Stimulated activated CD8-positive, alpha-beta memory T cell treated with anti-CD3 and anti-CD28 coated beads, Interleukin-7, amount 100 ng/mL, for 4 hours (primary cell): ENCODE measurements around the gene FBXO39.
"Not testable (repeated sequence)": the region's sequence is repeated elsewhere in the genome, so short reads cannot be mapped to it uniquely, and the experiment has no call there.

Experiments used
- DNase-seq, 2 donors: peaks; one replicate each; pipeline ENCODE4 v3.0.0-alpha.2; 2020; ENCODE audit warnings: low read depth in 2 of 2

FBXO39 gene

DNA sequence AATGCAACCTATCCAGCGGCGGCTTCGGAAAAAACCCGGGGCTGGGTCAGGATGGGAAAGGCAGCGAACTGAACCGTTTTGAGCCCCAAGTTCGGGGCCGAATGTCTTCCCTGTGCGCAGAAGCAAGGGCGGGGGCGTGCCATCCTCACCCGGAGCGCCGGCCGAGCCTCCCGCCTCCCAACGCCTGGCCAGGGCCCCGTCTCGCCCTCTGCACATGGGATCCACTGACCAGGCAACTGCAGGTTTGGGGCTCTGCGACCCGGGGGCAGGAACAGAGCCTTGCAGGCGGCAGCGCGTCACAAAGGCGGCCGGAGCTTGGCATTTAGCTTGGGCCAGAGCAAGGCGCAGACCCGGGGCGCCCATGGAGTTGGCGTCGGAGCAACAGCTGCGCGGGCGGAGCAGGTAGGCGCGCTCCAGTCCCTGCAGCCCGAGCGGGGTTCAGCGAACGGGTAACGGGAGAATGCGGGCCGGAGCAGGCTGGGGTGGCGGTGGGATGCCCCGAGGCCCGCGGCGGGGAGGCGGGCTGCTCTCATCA, at the start of gene FBXO39:
TSS of gene FBXO39 (plus strand) at position 345 of the 535 bp plus-strand sequence. CDS start 3,654 bp downstream, outside the sequence.
- no peak for DNase-seq

DNA sequence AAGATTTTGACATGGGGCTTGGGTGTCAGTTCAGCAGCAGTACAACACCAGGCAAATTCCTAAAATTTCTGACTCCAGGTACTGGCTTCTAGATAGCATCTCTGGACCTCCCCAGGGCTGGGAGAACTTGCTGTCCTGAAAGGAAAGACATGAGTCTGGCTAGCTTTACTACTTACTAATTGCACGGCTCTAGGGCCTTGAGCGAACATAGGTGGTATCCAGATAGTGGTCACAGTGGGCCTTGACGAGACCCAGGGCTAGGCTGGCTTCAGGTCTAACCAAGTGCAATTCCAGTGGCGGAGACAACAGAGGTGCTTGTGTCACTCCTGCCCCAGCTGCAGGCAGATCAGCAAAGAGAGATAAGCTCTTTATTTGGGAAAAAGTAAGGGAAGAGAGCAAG, 46.5 kb upstream of the FBXO39 start:
- DNase-seq, result no peak

DNA sequence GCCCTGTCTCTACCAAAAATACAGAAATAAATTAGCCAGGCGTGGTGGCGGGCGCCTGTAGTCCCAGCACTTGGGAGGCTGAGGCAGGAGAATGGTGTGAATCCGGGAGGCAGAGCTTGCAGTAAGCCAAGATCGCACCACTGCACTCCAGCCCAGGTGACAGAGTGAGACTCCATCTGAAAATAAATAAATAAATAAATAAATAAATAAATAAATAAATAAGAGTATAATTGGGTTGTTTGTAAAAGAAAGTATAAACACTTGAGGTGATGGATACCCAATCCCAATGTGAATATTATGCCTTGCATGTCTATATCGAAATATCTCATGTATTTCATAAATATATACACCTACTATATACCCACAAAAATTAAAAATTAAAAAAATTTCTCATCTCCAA, 29.4 kb upstream of the FBXO39 start:
- DNase-seq, result not testable (repeated sequence)

DNA sequence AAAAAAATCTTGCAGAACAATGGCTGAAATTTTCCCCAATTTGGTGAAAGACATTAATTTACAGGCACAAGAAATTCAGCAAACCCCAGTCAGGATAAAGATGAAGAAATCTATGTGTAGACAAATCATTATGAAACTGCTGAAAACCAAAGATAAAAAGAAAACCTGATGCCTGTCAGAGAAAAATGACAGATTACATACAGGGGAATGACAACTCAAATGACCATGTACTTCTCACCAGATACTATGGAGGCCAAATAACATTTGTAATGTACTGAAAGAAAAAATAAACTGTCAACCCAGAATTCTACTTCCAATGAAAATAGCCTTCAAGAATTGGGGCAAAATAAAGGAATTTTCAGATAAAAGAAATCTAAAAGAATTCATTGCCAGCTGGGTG, 27.4 kb upstream of the FBXO39 start:
- DNase-seq, result no peak

DNA sequence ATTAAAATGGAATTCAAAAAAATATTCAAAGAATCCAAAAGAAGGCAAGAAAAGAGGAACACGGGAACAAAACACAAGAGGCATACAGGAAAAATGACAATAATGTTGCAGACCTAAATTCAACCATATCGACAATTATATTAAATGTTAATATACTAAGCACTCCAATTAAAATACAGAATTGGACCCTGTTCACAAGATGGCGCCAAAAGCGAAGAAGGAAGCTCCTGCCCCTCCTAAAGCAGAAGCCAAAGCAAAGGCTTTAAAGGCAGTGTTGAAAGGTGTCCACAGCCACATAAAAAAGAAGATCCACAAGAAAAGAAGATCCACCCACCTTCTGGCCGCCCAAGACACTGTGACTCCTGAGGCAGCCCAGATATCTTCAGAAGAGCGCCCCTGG, 26.5 kb upstream of the FBXO39 start:
- DNase-seq, result no peak

DNA sequence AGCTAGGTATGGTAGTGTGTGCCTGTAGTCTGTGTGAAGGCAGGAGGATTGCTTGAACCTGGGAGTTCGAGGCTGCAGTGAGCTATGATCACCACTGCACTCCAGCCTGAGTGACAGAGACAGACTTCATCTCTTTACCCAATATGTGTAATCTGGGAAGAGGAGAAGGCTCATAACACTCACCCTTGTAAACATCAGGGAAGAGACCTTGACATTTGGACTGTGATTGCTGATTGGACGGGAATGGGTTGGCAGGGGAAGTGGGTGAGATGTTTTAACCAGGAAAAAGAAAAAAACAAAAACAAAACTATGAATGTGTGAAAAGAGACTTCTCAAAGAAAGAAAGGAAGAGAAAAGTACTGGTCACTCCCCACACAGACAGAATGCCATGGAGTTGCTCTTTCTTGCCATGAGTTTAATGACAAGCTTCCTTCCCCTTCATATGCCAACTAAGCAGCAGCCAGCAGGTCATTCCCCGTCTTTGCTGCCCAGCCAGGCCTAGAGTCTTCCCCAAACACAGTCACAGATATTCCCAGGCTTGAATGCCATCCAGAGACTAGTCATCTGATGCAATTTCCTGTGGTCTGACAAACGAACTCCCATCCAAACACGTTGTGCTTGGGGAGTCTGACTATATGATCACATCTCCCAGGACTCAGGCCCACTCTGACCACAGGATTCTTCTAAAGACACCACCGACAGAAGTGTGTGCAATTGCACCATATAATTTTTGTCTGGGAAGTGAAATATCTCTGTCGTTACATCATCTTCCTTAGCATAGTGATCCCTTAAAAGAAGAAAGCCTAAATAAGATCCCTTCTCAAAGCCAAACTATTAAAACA, 23.7 kb upstream of the FBXO39 start:
- DNase-seq, result no peak

DNA sequence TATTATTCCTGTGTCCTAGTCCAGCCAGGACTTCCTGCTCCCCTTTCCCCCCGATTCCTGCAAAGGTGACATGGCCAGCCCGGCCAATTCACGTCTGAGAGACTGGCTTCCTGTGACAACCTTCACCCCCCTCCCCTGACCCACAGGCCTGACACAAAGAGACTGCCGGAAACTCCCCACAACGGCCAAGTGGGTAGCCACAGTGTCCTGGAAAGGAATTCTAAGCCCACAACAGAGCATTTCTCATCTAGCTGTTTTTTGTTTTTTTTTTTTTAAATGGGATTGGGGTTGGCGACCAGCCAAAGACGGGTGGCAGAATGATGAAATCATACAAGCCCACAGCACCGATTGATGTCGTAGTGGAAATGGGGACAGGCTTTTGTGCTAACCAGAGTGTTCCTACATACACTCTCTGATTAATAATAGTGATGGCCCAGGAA, 23.0 kb upstream of the FBXO39 start:
- DNase-seq, result peak; percentile 45 to 50

DNA sequence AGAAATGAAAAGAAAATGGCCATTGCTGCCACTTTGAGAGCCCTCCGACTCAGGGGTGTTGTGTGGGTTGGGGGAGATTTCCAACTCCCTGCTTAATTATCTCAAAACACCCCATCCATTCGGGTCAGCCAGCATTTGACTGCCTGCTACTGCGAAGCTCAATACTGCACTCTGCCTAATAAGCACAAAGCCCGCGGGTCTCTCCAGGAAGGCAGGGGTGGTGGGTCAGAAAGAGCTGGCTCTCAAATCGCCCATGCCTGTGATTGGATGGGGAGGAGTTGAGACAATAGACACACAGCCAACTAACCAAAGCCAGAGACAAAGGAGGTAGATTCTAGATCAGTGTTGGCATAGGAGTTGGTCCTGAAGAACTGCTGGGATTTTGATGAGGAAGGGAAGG, 22.5 kb upstream of the FBXO39 start:
- DNase-seq, result no peak

DNA sequence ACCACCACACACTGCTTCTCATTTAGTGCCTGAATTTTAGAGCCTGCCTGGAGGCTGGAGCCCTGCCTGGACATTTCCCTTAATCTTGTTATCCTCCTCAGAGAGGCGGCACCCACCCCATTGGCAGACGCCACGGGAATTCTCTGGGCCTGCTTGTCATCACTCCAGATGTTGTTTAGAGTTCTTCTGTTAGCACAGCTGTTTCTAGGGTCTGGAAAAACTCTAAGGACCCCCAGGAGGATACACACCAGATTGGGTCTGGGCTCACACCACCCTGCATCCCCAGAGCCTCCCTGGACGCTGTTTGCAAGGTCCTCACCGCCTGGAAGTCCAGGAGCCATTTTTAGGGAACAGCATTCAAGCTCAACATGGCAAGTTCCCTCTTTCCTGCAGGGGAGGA, 20.7 kb upstream of the FBXO39 start:
- DNase-seq, result no peak

DNA sequence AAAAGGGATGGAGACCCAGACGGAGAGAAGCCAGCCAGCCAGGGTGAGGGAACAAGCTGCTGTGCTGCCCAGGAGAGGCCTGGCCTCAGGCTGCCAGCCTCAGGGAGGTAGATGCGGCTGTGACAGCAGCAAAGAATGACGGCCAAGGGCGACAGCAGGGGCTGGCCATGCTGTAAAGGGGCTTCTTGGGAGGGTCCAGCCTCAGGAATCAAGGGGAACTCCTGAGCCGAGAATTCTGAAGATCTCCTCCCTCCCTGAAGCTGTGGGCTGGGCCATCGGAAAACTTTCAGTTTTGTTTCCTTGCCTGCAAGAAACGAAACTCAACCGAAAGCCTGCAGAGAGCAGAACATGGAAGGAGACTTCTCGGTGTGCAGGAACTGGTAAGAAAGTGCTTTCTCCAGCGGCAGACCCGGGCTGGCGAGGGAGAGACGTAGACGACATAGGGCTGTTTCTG, 20.3 kb upstream of the FBXO39 start, which contains the start of gene XAF1:
TSS of gene XAF1 (plus strand) at position 316 of the 454 bp plus-strand sequence. CDS start at position 349, 33 bp downstream.
- peak; percentile 36 to 58 for DNase-seq

DNA sequence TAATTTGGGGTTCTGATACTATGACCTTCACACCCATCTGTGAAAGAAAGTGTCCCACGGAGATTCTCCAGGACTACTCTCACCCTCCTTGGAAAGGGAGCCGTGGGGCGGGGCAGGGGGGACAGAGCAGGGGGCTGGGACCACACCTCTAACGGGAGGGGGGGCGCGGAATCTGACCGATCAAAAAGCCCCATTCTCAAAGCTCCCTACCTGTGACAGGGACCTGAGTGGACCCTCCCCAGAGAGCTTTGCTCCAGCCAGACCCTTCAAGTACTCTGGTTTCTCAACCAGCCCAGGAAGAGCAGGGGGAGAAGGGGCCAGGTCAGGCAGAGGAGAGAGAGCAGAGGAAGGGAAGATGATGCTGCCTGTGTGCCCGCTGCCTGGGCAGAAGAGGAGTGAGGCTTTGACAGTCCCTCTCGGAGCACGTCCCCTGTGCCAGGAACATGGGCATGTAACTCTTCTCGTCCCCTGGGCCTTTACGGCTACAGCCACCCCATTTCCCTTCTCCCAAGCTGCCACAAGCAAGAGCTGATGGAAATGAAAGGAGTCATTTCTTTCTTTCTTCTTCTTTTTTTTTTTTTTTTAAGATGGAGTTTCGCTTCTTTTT, 19.5 kb upstream of the FBXO39 start:
- no peak for DNase-seq

DNA sequence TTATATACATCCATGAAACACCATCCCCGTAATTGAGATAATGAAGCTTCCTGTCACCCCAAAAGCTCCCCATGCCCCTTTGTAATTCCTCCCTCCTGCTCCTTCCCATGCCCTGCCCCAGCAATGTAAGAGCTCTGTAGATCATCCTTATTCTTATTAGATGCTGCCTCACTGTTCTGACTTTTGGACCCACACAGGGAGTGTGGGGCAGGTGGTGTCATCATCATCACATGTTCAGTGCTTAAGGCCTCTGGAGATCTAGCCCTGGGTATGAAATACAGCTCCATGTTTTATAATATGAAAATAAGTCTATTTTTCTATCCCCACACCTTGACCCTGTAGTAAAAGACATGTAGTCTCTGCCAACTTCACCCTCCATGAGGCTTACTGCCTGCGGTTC, 18.3 kb upstream of the FBXO39 start:
- DNase-seq, result no peak

DNA sequence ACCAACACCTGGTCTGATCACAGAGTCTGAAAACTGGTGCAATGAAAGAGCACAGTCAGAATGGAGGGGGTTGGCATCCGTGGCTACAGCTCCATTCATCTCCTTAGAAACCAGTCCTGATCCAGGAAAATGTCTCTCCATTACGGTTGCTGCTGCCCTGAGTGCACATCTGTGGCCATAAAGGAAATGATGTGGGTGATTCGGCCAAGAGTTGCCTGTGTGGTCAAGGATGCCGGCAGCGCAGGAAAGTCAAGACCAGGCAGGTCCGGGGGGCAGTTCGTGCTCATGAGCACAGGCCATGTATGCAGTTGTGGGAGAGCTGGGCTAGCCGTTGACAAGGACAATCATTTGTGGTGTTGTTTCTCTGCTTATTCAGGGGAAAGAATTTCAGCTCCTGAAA, 14.2 kb upstream of the FBXO39 start:
- DNase-seq, result no peak

DNA sequence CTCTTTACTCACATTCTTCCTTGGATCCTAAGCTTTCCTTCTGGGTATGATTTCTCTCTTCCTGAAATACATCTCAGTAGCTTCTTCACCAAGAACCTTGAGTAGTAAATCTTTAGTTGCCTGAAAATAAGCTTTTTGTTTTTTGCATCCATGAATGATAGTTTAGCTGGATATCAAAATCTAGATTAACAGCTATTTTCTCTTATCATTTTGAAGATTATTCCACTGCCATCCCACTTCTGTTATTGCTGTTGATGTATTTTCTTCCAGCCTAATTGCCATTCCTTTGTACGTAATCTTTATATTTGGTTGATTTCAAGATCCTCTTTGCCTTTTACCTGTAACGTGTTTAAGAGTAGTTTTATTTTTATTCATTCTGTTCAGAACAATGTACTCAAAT, 7.6 kb upstream of the FBXO39 start:
- DNase-seq, result no peak

DNA sequence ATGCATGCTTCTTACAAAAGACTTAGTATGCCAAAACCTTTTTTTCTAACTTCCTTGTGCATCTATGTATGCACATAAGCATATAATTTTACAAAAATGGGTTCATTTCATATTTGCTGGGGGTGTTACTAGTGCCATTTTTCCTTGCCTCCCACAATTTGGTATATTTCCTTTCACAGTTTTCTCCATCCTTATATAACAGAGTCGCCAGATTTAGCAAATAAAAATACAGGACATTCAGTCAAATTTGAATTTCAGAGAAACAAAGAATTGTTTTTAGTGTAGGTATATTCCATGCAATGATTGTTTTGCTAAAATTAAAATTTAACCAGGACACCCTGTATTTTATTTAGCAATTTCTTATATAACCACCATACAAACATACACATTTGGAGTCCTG, 4.0 kb upstream of the FBXO39 start:
- no peak for DNase-seq

DNA sequence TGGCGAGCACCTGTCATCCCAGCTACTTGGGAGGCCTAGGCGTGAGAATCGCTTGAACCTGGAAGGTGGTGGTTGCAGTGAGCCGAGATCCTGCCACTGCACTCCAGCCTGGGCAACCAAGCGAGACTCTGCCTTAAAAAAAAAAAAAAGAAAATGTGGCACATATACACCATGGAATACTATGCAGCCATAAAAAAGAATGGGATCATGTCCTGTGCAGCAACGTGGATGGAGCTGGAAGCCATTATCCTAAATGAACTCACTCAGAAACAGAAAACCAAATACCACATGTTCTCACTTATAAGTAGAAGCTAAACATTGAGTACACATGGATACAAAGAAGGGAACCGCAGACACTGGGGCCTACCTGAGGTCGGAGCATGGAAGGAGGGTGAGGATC, 1.1 kb upstream of the FBXO39 start:
- DNase-seq, result not testable (repeated sequence)

DNA sequence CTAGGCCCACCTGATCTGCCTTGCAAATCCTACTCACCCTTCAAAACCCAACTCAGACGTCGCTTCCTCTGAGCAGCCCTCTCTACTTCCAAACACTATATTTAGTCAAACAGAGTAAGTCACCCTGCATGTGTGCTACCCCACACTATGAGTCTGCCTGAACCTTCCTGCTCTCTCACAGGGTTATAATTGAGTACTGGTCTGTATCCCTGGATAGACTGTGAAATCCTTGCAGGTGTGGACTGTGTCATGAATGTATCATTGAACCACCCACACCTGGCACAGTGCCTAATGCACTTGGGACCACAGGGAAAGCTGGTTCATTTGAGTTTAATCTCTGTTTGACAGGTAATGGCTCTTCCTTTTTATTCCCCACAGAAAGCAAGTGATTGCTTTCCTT, 3.4 kb downstream of the FBXO39 start:
- no peak for DNase-seq

DNA sequence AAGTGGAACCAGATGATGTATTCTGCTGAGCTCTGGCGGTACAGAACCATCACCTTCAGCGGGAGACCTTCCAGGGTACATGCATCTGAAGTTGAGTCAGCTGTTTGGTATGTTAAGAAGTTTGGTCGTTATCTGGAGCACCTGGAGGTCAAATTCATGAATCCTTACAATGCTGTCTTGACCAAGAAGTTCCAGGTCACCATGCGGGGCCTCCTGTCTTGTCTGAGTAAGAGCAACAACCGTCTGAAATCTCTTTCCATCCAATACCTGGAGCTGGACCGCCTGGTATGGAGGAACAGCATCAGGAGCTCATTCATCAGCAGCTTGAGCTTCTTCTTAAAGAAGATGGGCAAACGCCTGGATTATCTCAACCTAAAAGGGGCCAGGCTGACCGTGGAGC, 4.0 kb downstream of the FBXO39 start:
- no peak for DNase-seq

DNA sequence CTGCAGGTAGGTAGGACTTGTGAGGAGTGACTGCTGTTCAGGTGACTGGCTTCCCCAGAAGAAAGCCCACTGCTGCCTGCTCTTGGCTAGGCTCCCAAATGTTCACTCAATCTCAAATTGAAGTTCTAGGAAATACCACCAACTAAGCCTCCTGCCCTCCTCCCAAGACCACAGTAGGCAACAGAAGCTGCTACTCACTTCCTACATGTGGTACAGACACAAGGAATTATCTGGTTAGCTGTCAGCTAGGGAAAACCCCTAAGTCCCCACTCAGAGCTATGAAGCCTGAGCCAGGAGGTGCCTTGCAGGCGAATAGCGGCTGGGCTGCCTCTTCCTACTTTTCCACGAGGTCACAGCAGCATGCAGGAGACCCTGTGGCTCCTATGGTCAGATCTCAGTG, 4.9 kb downstream of the FBXO39 start:
- DNase-seq, result no peak

DNA sequence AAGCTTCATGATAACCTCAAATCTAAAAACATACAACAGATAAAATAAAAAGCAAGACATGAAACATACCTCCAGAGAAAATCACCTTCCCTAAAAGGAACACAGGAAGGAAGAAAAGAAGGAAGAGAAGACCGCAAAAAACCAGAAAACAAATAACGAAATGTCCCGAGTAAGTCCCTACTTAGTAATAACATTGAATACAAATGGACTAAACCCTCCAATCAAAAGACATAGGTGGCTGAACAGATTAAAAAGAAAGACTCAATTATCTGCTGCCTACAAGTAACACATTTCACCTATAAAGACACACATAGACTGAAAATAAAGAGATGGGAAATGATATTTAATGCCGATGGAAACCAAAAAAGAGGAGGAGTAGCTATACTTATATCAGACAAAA, 6.2 kb downstream of the FBXO39 start:
- DNase-seq, result no peak

DNA sequence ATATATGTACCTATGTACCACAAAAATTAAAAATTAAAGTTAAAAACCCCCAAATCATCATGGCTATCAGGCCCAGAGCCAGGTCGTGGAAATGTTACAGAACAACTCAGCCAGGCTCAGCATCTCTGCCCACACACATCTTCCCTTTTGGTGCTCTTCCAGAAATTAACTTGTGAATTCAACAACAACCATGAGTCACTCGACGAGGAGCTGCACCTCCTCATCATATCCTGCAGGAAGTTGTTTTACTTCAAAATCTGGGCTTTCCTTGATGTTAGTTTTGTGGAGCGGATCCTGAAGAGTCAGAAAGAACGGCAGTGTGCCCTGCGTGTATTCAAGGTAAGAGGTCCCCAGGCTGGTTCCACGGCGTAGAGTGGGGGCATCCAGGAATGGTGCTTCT, 10.6 kb downstream of the FBXO39 start:
- DNase-seq, result no peak

DNA sequence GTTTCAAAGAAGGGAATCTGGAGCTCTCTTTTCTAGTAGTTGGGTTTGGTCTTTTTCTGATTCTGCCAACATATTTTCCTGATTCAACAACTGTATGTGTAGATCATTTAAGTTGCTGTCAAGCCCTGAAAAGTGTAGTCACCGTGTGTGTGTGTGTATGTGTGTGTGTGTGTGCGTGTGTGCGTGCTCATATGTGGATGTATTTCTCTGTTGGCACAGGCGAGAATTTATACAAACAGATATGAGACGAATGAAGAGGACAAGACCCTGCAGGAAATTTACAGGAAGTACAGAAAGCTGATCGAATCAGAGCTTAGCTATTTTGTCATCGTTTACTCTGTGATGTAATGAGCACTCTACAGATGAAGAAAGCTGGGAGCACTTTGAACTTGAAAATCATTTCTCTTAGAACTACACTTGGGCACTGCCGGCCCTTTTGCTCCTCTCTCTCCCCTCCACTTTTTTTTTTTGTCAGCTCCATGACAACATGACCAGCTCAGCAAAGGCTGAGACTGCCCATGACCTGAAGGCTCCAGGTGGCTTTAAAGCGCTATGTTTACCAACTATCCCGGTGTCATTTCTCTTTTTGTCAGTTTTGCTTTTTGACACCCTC, 11.2 kb downstream of the FBXO39 start:
- no peak for DNase-seq

DNA sequence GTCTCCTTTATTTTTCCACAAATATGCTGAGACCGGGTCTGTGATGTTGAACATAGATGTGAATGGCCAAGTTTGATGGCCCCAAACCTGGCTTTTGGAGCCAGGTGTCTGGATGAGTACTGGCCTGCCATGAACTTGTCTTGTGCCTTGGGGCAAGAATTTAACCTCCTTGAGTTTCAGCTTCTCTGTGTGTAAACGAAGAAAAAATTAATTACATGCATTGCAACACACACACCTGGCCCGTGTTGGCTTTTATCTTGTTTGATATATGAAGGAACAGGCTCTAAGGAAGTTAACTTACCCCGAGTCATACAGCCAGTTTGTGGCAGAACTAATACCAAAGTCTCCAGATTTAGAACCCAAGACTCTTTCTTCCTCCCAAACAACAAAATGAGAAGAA, 13.1 kb downstream of the FBXO39 start:
- no peak for DNase-seq
